ENCODE data around the gene LRRC31.

DNA sequence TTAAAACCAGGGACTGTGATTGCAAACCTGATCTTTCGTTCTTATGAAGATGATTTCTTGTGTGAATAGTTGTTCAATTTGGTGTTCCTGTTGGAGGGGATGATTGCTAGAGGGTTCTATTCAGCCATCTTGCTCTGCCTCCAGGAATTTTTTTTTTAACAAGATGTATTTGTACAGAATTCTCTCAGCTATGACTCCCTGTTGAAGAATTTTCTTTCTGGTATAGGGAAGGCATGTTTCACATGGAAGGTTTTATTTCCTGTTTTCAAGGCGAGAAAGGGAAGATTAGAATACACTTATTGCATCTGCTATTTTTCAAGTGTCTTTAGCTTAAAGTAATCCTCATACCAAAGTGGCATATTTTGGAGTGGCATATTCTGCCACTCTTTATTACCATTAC, 51.4 kb downstream of the LRRC31 start:
- TF ChIP-seq CTCF (IDR thresholded peaks at IDR 0.05) (no peak), EZH2phosphoT487 (IDR thresholded peaks at IDR 0.05) (no peak)

All from neural progenitor cell (in vitro differentiated cells).